Limb (tissue), 2 donors: Measurements from ENCODE around the gene SH3RF1.
A peak's percentile ranks its signal among the peaks of the same experiment; 100 is the strongest.

ENCODE experiments used
- DNase-seq, 2 donors: peaks; one replicate each; pipeline ENCODE4 v3.0.0-alpha.2; 2016; ENCODE audit errors: extremely low spot score in 2 of 2

The SH3RF1 gene

GRCh38 chr4:169074117-169074516 is 196.6 kb downstream of the SH3RF1 start:
- no peak for DNase-seq

GRCh38 chr4:169071747-169072146 is 199.0 kb downstream of the SH3RF1 start:
- DNase-seq: no peak

- no peak for DNase-seq
Observed at GRCh38 chr4:169070895-169071218, 199.9 kb downstream of the SH3RF1 start.

- no peak for DNase-seq
Observed at GRCh38 chr4:169070071-169070894, 200.5 kb downstream of the SH3RF1 start.

- no peak for DNase-seq
Observed at GRCh38 chr4:169068423-169068822, 202.3 kb downstream of the SH3RF1 start.

- DNase-seq: no peak
Observed at GRCh38 chr4:169066934-169067333, 203.8 kb downstream of the SH3RF1 start.

GRCh38 chr4:169064296-169064695 is 206.5 kb downstream of the SH3RF1 start:
- no peak for DNase-seq

GRCh38 chr4:169063441-169063840 is 207.3 kb downstream of the SH3RF1 start:
- no peak for DNase-seq

- no peak for DNase-seq
Observed at GRCh38 chr4:169062897-169063244, 207.9 kb downstream of the SH3RF1 start.

GRCh38 chr4:169061386-169061785 is 209.4 kb downstream of the SH3RF1 start:
- no peak for DNase-seq

- no peak for DNase-seq
Observed at GRCh38 chr4:169060391-169061091, 210.2 kb downstream of the SH3RF1 start.

GRCh38 chr4:169059306-169060211 is 211.2 kb downstream of the SH3RF1 start:
- peak; percentile 47 to 55 for DNase-seq

GRCh38 chr4:169058312-169058711 is 212.4 kb downstream of the SH3RF1 start:
- no peak for DNase-seq

GRCh38 chr4:169054879-169055278 is 215.9 kb downstream of the SH3RF1 start:
- DNase-seq: no peak

GRCh38 chr4:169052594-169052945 is 218.2 kb downstream of the SH3RF1 start:
- no peak for DNase-seq

GRCh38 chr4:169051761-169052593 is 218.8 kb downstream of the SH3RF1 start:
- DNase-seq: peak in 1 of 2 donors; percentile 84

GRCh38 chr4:169050881-169051760 is 219.6 kb downstream of the SH3RF1 start:
- peak; percentile 63 to 65 for DNase-seq

GRCh38 chr4:169050284-169050683 is 220.5 kb downstream of the SH3RF1 start:
- DNase-seq: no peak

GRCh38 chr4:169048868-169049414 is 221.8 kb downstream of the SH3RF1 start:
- DNase-seq: no peak

GRCh38 chr4:169047956-169048355 is 222.8 kb downstream of the SH3RF1 start:
- DNase-seq: no peak
